DOHH2 (cell line): ENCODE measurements around the gene SNAPC5.

Source experiments
- CTCF ChIP-seq: fragments of 200-600 bp; sonication (generic); IDR thresholded peaks from one replicate; pipeline ENCODE4 v1.5.1; 2014; ENCODE audit warnings: antibody characterized with exemption, mild to moderate bottlenecking, low read depth, low read length; ENCODE audit not compliant: poor library complexity, severe bottlenecking
- EZH2phosphoT487 ChIP-seq: fragments of 200-600 bp; sonication (generic); IDR thresholded peaks from 2 replicates; pipeline ENCODE4 v1.6.1; 2017; ENCODE audit warnings: borderline replicate concordance, mild to moderate bottlenecking, antibody characterized with exemption, low read length, moderate library complexity, mixed read lengths

DNA sequence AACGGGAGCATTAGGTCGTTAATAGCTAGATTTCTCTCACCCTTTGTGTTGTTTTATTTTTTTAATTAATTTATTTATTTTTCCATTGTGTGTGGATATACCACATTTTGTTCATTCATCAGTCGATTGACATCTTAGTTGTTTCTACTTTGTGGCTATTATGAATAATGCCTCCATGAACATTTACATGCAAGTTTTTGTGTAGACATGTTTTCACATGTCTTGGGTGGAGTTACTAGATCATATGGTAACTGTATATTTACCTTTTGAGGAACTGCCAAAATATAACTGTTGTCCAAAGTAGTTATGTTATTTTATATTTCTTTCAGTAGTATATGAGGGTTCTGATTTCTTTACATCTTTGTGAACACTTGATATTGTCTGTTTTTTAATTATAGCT, 26.4 kb upstream of the SNAPC5 start:
- TF ChIP-seq CTCF = no peak
- TF ChIP-seq EZH2phosphoT487 = no peak
